Ovary (tissue), 9 donors: ENCODE results near the gene SIX3. TPM values are rescaled to one million over a fixed set of nuclear protein-coding genes. Genes with fewer than 3 reads are reported as not detected.

Experiments used
- DNase-seq, 5 donors: peaks; one replicate each; pipeline ENCODE4 v3.0.0-alpha.2; 2019 to 2020
- H3K27ac ChIP-seq, 2 donors: fragments of 200-600 bp; one replicate each; pipeline versions ENCODE4 v1.5.1 to v1.8.0; 2019 to 2022
- H3K27me3 ChIP-seq: fragments of 200-600 bp; one replicate; pipeline ENCODE4 v1.8.0; 2022
- H3K36me3 ChIP-seq: fragments of 200-600 bp; sonication (generic); one replicate; pipeline ENCODE4 v1.5.1; 2019
- H3K4me1 ChIP-seq: one replicate; pipeline ENCODE4 v1.8.1; 2013; ENCODE audit warnings: mild to moderate bottlenecking, moderate library complexity; ENCODE audit not compliant: insufficient read depth
- H3K4me3 ChIP-seq: fragments of 200-600 bp; sonication (generic); one replicate; pipeline ENCODE4 v1.5.1; 2017
- H3K9me3 ChIP-seq, 2 donors: fragments of 200-600 bp in 1 of 2; sonication (generic) in 1 of 2; one replicate each; pipeline versions ENCODE4 v1.5.1 to v1.8.1; 2013 to 2019; ENCODE audit warnings: mild to moderate bottlenecking in 1 of 2, moderate library complexity in 1 of 2
- EP300 ChIP-seq: sonication (generic); formaldehyde crosslinking; IDR thresholded peaks from one replicate; pipeline ENCODE4 v1.6.1; 2017; ENCODE audit warnings: antibody characterized with exemption
- POLR2A ChIP-seq: fragments of 450-650 bp; IDR thresholded peaks from one replicate; pipeline ENCODE4 v1.6.1; 2017; ENCODE audit warnings: antibody characterized with exemption, mild to moderate bottlenecking, moderate library complexity
- WGBS, 3 donors: extraction: QIAGEN DNeasy Blood & Tissue Kit in 1 of 3; methylation state at CpG; one replicate each; pipeline versions ENCODE4 v1.1.5 to v1.1.7; 2013 to 2017; 5-methylcytosine and 5-hydroxymethylcytosine counted together
- intact Hi-C, 4 donors: fragments of 100-400 bp; cut with DNase I; formaldehyde crosslinking; loops; one replicate each; pipeline versions ENCODE4 v1.11.0 to v1.15.1; 2022 to 2023
- polyA plus RNA-seq, 2 donors: library from polyadenylated mRNA; stranded (reverse); fragments of 200-250 nt in 1 of 2; fragments of 350-450 nt in 1 of 2; fragmentation: Illumina TruSeq in 1 of 2; extraction: RNeasy Lipid Tissue Mini Kit (QIAGEN cat#74804) in 1 of 2; gene quantifications; one replicate each; pipeline ENCODE4 v1.2.3, GENCODE V29; 2013 to 2014
- total RNA-seq, 7 donors: library from RNA; depleted of rRNA in 2 of 7; stranded (reverse); fragments of >200 nt in 2 of 7; fragmentation: NEBNext Ultra II Directional in 3 of 7; extraction: Animal tissue kit (Norgen Biotek cat#: 25700) in 3 of 7; gene quantifications; one replicate each; pipeline versions ENCODE4 v1.1.0 to v1.2.4, GENCODE V29; 2016 to 2023
- TF ChIP-seq, protein P1 (sequence below), 3 donors: fragments of 450-650 bp in 2 of 3; fragments of 200-600 bp in 1 of 3; IDR thresholded peaks; one replicate each; pipeline versions ENCODE4 v1.5.1 to v1.8.0; 2016 to 2022; ENCODE audit warnings: antibody characterized with exemption in 3 of 3, mild to moderate bottlenecking in 1 of 3
- donor health status: DM: no; HTN: no; CAD: no; lungs with moderate emphysema.
- donor health status: DM: no; HTN: no; CAD: no.
- donor health status: Bipolar disorder and iron deficiency.
- donor health status: DM: yes; HTN: yes; CAD: no.
- donor health status: DM: no; HTN: no; CAD: no.
- donor health status: DM: yes; HTN: yes; CAD: no.

SIX3 gene
- total and polyA plus RNA-seq, 9 donors = not detected

- H3K27ac ChIP-seq = no peak overlapping the region
- H3K9me3 ChIP-seq = peaks cover 0 to 9% of the 10 kb centered on the region in 2 donors
- intact Hi-C loops = no loop called here
- no peak for DNase-seq
- H3K36me3 ChIP-seq = no peaks in the 10 kb centered on the region
- no peak overlapping the region for H3K4me3 ChIP-seq
- WGBS, 3 donors = 1 to 2% (median 2%) methylated on average over 56 to 62 of the region's 62 CpGs
- no peak for TF ChIP-seq EP300
- TF ChIP-seq POLR2A = no peak
- TF ChIP-seq, protein P1, sequence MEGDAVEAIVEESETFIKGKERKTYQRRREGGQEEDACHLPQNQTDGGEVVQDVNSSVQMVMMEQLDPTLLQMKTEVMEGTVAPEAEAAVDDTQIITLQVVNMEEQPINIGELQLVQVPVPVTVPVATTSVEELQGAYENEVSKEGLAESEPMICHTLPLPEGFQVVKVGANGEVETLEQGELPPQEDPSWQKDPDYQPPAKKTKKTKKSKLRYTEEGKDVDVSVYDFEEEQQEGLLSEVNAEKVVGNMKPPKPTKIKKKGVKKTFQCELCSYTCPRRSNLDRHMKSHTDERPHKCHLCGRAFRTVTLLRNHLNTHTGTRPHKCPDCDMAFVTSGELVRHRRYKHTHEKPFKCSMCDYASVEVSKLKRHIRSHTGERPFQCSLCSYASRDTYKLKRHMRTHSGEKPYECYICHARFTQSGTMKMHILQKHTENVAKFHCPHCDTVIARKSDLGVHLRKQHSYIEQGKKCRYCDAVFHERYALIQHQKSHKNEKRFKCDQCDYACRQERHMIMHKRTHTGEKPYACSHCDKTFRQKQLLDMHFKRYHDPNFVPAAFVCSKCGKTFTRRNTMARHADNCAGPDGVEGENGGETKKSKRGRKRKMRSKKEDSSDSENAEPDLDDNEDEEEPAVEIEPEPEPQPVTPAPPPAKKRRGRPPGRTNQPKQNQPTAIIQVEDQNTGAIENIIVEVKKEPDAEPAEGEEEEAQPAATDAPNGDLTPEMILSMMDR (IDR thresholded peaks at IDR 0.05) = no peak
- no peaks in the 10 kb centered on the region for H3K27me3 ChIP-seq
- H3K4me1 ChIP-seq = peaks cover 2% of the 10 kb centered on the region
Measured at GRCh38 chr2:44928483-44929158, 12.9 kb upstream of the SIX3 start.

GRCh38 chr2:44929159-44929734 is 12.3 kb upstream of the SIX3 start:
- no peaks in the 10 kb centered on the region for H3K36me3 ChIP-seq
- H3K4me1 ChIP-seq = peaks cover 2% of the 10 kb centered on the region
- H3K4me3 ChIP-seq = no peak overlapping the region
- no peak for DNase-seq
- peaks cover 0 to 9% of the 10 kb centered on the region in 2 donors for H3K9me3 ChIP-seq
- H3K27me3 ChIP-seq = no peaks in the 10 kb centered on the region
- TF ChIP-seq, protein P1 (IDR thresholded peaks at IDR 0.05) = no peak
- TF ChIP-seq POLR2A = no peak
- no peak for TF ChIP-seq EP300
- H3K27ac ChIP-seq = no peak overlapping the region
- intact Hi-C loops = no loop called here
- WGBS, 3 donors = 2 to 3% (median 3%) methylated on average over 42 to 66 of the region's 66 CpGs

- no peak for DNase-seq
- Histone ChIP-seq H3K9me3 (peaks cover 0 to 9% of the 10 kb centered on the region in 2 donors), H3K36me3 (no peaks in the 10 kb centered on the region), H3K27ac (no peak overlapping the region), H3K4me3 (no peak overlapping the region), H3K27me3 (no peaks in the 10 kb centered on the region), H3K4me1 (peaks cover 2% of the 10 kb centered on the region)
- intact Hi-C loops = no loop called here
- TF ChIP-seq POLR2A = no peak
- no peak for TF ChIP-seq EP300
- TF ChIP-seq, protein P1 (IDR thresholded peaks at IDR 0.05) = no peak
- WGBS, 3 donors = 6 to 11% (median 8%) methylated on average over 30 to 32 of the region's 32 CpGs
Measured at GRCh38 chr2:44929735-44930273, 11.7 kb upstream of the SIX3 start.

- no peak overlapping the region for H3K27ac ChIP-seq
- TF ChIP-seq, protein P1 (IDR thresholded peaks at IDR 0.05) = no peak
- TF ChIP-seq POLR2A (no peak), EP300 (no peak)
- no peak overlapping the region for H3K4me3 ChIP-seq
- H3K36me3 ChIP-seq = no peaks in the 10 kb centered on the region
- no peak for DNase-seq
- WGBS, 3 donors = 8 to 11% (median 8%) methylated on average over 28 of the region's 28 CpGs
- H3K27me3 ChIP-seq = no peaks in the 10 kb centered on the region
- intact Hi-C loops = no loop called here
- peaks cover 0 to 9% of the 10 kb centered on the region in 2 donors for H3K9me3 ChIP-seq
- peaks cover 2% of the 10 kb centered on the region for H3K4me1 ChIP-seq
Measured at GRCh38 chr2:44930274-44931197, 11.0 kb upstream of the SIX3 start.
